Measurements from ENCODE around the gene ATP11A. TPM values are rescaled to one million over a fixed set of nuclear protein-coding genes. Genes with fewer than 3 reads are reported as not detected.

ATP11A gene
- total RNA-seq, 1 donor from 2014 or later: 109 TPM

- H3K4me3 Mint-ChIP-seq (ENCODE audit: low read depth): no peak overlapping the region
- H3K4me1 Mint-ChIP-seq (ENCODE audit: low read depth): peaks cover 3% of the 10 kb centered on the region
- DNase-seq (ENCODE audit: low spot score, unreplicated experiment): no peak
- H3K9me3 Mint-ChIP-seq (ENCODE audit: low read depth): no peaks in the 10 kb centered on the region
- peaks cover 13% of the 10 kb centered on the region for H3K36me3 Mint-ChIP-seq (ENCODE audit: insufficient read depth)
- no peaks in the 10 kb centered on the region for H3K27me3 Mint-ChIP-seq
- no peak for TF ChIP-seq CTCF (IDR thresholded peaks at IDR 0.05; ENCODE audit: unreplicated experiment)
- H3K27ac Mint-ChIP-seq: peak overlapping the region; percentile 12
Measured at GRCh38 chr13:112917056-112917664, 227.3 kb downstream of the ATP11A start.

- peaks cover 13% of the 10 kb centered on the region for H3K36me3 Mint-ChIP-seq (ENCODE audit: insufficient read depth)
- peaks cover 3% of the 10 kb centered on the region for H3K4me1 Mint-ChIP-seq (ENCODE audit: low read depth)
- H3K4me3 Mint-ChIP-seq (ENCODE audit: low read depth): no peak overlapping the region
- TF ChIP-seq CTCF (IDR thresholded peaks at IDR 0.05; ENCODE audit: unreplicated experiment): no peak
- H3K27me3 Mint-ChIP-seq: no peaks in the 10 kb centered on the region
- no peak for DNase-seq (ENCODE audit: low spot score, unreplicated experiment)
- H3K27ac Mint-ChIP-seq: peak overlapping the region; percentile 78
- no peaks in the 10 kb centered on the region for H3K9me3 Mint-ChIP-seq (ENCODE audit: low read depth)
Measured at GRCh38 chr13:112917737-112918136, 227.9 kb downstream of the ATP11A start.

- no peak for TF ChIP-seq CTCF (IDR thresholded peaks at IDR 0.05; ENCODE audit: unreplicated experiment)
- no peak overlapping the region for H3K4me3 Mint-ChIP-seq (ENCODE audit: low read depth)
- H3K27ac Mint-ChIP-seq: peak overlapping the region; percentile 78
- no peaks in the 10 kb centered on the region for H3K27me3 Mint-ChIP-seq
- H3K9me3 Mint-ChIP-seq (ENCODE audit: low read depth): no peaks in the 10 kb centered on the region
- peaks cover 3% of the 10 kb centered on the region for H3K4me1 Mint-ChIP-seq (ENCODE audit: low read depth)
- DNase-seq (ENCODE audit: low spot score, unreplicated experiment): no peak
- peaks cover 13% of the 10 kb centered on the region for H3K36me3 Mint-ChIP-seq (ENCODE audit: insufficient read depth)
Measured at GRCh38 chr13:112918266-112918665, 228.4 kb downstream of the ATP11A start.

DNA sequence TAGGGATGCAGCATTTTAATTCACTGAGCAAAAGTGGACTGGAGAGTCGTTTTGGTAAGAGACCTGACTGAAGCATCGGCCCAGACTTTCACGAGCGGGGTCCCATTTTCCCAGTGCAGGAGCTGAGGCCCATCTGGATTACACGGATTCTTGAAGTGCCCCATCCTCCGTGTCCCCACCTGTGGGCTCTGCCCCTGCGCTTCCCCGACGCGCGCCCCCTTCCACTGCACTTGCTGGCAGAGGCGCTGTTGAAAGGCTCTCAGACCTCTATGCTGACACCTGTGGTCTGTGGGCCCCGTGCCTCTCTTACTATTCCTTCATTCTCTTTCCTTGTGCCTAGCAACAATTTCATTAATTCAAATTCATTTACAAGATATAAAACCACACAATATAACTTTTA, 228.9 kb downstream of the ATP11A start:
- H3K4me1 Mint-ChIP-seq (ENCODE audit: low read depth): peaks cover 3% of the 10 kb centered on the region
- H3K9me3 Mint-ChIP-seq (ENCODE audit: low read depth): no peaks in the 10 kb centered on the region
- H3K27ac Mint-ChIP-seq: no peak overlapping the region
- H3K27me3 Mint-ChIP-seq: no peaks in the 10 kb centered on the region
- peaks cover 15% of the 10 kb centered on the region for H3K36me3 Mint-ChIP-seq (ENCODE audit: insufficient read depth)
- H3K4me3 Mint-ChIP-seq (ENCODE audit: low read depth): no peak overlapping the region
- DNase-seq (ENCODE audit: low spot score, unreplicated experiment): no peak
- no peak for TF ChIP-seq CTCF (IDR thresholded peaks at IDR 0.05; ENCODE audit: unreplicated experiment)

- TF ChIP-seq CTCF (IDR thresholded peaks at IDR 0.05; ENCODE audit: unreplicated experiment): no peak
- Mint-ChIP-seq H3K27me3 (no peaks in the 10 kb centered on the region), H3K27ac (no peak overlapping the region), H3K36me3 (ENCODE audit: insufficient read depth) (peaks cover 10% of the 10 kb centered on the region), H3K9me3 (ENCODE audit: low read depth) (peaks cover 3% of the 10 kb centered on the region), H3K4me1 (ENCODE audit: low read depth) (no peaks in the 10 kb centered on the region), H3K4me3 (ENCODE audit: low read depth) (no peak overlapping the region)
- no peak for DNase-seq (ENCODE audit: low spot score, unreplicated experiment)
Measured at GRCh38 chr13:112923962-112924361, 234.1 kb downstream of the ATP11A start.
